Measurements from ENCODE around the gene HS3ST6. TPM values are rescaled to one million over a fixed set of nuclear protein-coding genes. Genes with fewer than 3 reads are reported as not detected.

Gene HS3ST6
- total and polyA plus RNA-seq, 12 donors, result 0.07 to 0.11 TPM; not detected in 10

DNA sequence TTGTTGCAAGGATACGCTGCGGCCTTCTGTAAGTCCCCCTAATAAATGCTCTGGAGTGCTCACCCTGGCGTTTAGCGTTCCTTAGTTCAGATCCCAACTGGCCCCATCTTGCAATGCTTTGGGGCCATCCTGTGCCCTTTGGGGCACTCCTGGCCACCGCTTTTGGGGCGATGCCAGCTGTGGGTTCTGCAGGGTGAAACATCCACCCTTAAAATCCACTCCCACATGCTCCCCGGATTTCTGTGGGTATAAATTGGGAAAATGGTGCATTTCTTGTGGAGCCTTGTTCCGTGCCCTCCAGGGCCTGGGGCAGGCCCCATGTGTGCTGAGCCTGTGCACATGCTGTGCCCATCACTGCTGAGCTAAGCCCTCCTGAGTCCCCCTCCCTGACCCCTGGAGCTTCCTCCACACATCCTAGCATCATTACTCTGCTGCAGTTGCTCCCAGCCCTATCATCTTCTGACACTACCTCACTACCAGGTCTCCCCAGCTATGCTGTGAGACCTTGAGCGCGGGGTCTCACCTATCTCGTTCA, 18.8 kb upstream of the HS3ST6 start:
- TF ChIP-seq, protein P1, sequence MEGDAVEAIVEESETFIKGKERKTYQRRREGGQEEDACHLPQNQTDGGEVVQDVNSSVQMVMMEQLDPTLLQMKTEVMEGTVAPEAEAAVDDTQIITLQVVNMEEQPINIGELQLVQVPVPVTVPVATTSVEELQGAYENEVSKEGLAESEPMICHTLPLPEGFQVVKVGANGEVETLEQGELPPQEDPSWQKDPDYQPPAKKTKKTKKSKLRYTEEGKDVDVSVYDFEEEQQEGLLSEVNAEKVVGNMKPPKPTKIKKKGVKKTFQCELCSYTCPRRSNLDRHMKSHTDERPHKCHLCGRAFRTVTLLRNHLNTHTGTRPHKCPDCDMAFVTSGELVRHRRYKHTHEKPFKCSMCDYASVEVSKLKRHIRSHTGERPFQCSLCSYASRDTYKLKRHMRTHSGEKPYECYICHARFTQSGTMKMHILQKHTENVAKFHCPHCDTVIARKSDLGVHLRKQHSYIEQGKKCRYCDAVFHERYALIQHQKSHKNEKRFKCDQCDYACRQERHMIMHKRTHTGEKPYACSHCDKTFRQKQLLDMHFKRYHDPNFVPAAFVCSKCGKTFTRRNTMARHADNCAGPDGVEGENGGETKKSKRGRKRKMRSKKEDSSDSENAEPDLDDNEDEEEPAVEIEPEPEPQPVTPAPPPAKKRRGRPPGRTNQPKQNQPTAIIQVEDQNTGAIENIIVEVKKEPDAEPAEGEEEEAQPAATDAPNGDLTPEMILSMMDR (IDR thresholded peaks at IDR 0.05), result no peak
- TF ChIP-seq POLR2A (IDR thresholded peaks at IDR 0.05), result no peak
- no peak for DNase-seq
- 92 to 96% (median 94%) methylated on average over 11 of the region's 11 CpGs for WGBS, 4 donors
- Histone ChIP-seq H3K4me1 (replicated peaks in 1 of 2) (peaks cover under 1 to 4% of the 10 kb centered on the region in 2 donors), H3K27ac (no peak overlapping the region), H3K9me3 (replicated peaks in 1 of 3) (no peaks in the 10 kb centered on the region), H3K4me3 (no peak overlapping the region), H3K36me3 (replicated peaks in 1 of 2) (peaks cover 0 to 30% of the 10 kb centered on the region in 2 donors), H3K27me3 (no peaks in the 10 kb centered on the region)
- intact Hi-C loops (cut with DNase I), result no loop called here

DNA sequence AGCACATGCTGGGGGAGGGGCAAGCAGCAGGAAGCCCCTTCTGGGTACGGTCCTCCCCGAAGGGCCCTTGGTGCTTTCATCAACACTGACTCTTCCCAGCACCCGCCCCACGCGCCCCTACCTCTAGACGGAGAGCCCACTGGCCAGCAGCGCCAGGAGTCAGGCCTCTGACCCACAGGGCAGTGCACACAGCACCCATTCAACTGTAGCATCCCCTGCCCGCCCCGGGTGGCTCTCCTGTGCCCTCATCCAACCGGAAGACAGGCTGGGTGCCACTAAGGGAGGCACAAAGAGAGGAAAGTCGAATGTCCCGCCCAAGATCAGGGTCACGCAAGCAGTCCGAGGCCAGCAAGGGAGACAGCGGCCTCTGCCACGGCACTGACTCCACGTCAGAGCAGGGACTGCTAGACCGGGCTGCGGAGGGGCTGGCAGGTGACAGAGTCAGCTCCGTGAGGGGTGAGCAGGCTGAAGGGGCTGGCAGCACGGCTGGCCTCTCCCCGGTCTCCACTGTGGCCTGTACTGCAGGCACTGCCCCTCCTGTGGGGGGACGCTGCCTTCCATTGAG, 15.0 kb upstream of the HS3ST6 start:
- Histone ChIP-seq H3K27me3 (no peaks in the 10 kb centered on the region), H3K27ac (no peak overlapping the region), H3K4me1 (replicated peaks in 1 of 2) (peaks cover 6 to 8% of the 10 kb centered on the region in 2 donors), H3K4me3 (no peak overlapping the region), H3K36me3 (replicated peaks in 1 of 2) (peaks cover 0 to 7% of the 10 kb centered on the region in 2 donors), H3K9me3 (replicated peaks in 1 of 3) (no peaks in the 10 kb centered on the region)
- 57 to 70% (median 69%) methylated on average over 10 to 23 of the region's 23 CpGs; no CpG with 5 or more reads in 1 of the 4 donors for WGBS, 4 donors
- intact Hi-C loops (cut with DNase I), result loop anchor here in 1 of 2 donors (5.0 kb wide), 1 partner anchor 71 kb away; no protein-coding TSS in a partner anchor
- no peak for DNase-seq
- TF ChIP-seq, protein P1 (IDR thresholded peaks at IDR 0.05), result no peak
- TF ChIP-seq POLR2A (IDR thresholded peaks at IDR 0.05), result no peak

DNA sequence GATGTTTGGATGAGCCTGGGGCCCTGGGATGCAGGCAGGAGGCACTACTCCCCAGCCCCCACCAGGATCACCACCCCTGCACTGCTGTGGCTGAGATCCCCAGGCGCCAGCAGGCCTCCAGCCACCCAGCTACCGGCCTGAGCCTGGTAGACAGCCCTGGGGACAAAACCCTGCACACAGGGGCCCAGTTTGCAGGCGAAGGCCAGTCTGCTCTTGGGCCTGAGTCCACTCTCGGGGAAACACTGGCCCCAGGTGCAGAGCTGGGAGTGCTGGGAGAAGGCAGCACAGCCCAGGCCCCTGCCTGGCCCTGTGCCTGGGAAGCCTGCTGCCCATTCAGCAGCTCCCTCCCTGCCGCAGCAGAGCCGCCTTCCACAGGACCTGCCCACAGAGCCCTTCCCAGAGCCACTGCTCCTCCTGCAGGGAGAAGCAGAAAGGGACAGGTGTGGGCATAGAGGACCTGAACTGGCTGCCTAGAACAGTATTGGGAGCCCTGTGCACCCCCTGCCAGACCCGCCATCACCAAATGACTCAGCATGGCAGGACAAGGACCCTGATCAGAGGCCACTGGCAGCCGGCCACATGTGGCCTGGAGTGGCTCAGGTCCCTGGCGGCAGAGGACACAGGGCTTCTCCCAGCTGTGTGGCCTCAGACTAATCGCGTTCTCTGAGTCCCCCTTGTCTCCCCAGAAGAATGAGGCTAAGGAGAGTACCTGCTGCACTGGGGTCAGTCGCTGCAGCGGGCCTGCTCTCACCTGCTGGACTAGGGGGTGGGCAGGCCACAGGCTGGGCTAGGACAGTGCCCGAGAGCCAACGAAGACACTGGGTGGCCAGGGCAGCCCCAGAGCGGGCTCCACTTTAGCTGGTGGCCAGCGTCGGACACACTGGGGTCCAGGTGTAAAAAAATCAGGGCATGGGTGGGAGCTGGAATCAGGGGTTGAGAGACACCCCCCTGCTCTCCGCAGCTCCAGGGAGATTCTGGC, 14.1 kb upstream of the HS3ST6 start:
- Histone ChIP-seq H3K36me3 (replicated peaks in 1 of 2) (no peaks in the 10 kb centered on the region), H3K27ac (no peak overlapping the region), H3K9me3 (replicated peaks in 1 of 3) (no peaks in the 10 kb centered on the region), H3K4me1 (replicated peaks in 1 of 2) (peaks cover 6 to 8% of the 10 kb centered on the region in 2 donors), H3K4me3 (no peak overlapping the region), H3K27me3 (no peaks in the 10 kb centered on the region)
- DNase-seq, result peak; percentile 45 to 67 (median 55)
- WGBS, 4 donors, result 57 to 66% (median 65%) methylated on average over 8 to 19 of the region's 19 CpGs
- intact Hi-C loops (cut with DNase I), result loop anchor here in 1 of 2 donors (5.0 kb wide), 1 partner anchor 70 kb away; no protein-coding TSS in a partner anchor
- TF ChIP-seq, protein P1 (IDR thresholded peaks at IDR 0.05), result peak in 1 of 6 experiments; percentile 25
- no peak for TF ChIP-seq POLR2A (IDR thresholded peaks at IDR 0.05)

DNA sequence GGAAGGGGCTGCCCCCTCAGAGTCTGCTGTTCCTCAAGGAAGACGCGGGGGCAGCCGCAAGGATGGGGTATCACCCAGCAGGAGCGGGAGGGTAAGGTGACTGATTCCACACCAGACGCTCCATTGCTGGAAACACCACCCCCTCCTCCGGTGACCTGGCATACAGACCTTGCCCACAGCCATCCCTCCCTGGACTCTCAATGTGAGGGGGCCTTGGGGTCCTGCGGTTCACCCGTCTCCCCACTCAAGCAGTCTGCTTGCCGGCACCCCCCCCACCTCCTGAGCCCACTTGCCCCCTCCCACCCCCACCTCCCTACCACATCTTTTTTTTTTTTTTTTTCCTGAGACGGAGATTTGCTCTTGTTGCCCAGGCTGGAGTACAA, 12.1 kb upstream of the HS3ST6 start:
- Histone ChIP-seq H3K36me3 (replicated peaks in 1 of 2) (no peaks in the 10 kb centered on the region), H3K9me3 (replicated peaks in 1 of 3) (no peaks in the 10 kb centered on the region), H3K4me3 (no peak overlapping the region), H3K4me1 (replicated peaks in 1 of 2) (peaks cover 6 to 8% of the 10 kb centered on the region in 2 donors), H3K27ac (no peak overlapping the region), H3K27me3 (no peaks in the 10 kb centered on the region)
- TF ChIP-seq, protein P1 (IDR thresholded peaks at IDR 0.05), result no peak
- no peak for TF ChIP-seq POLR2A (IDR thresholded peaks at IDR 0.05)
- no peak for DNase-seq
- intact Hi-C loops (cut with DNase I), result loop anchor here in 1 of 2 donors (5.0 kb wide), 1 partner anchor 68 kb away; no protein-coding TSS in a partner anchor
- 76 to 87% (median 82%) methylated on average over 6 to 10 of the region's 10 CpGs for WGBS, 4 donors
